HG03460 (cell line): ENCODE data around the gene WFIKKN2.

Source experiments
- ATAC-seq: cut with Tn5 transposase; IDR thresholded peaks from one replicate; pipeline ENCODE4 v1.9.1; 2021; ENCODE audit not compliant: unreplicated experiment

The WFIKKN2 gene

GRCh38 chr17:50807675-50808074 lies 27.7 kb upstream of the WFIKKN2 start:
- no peak for ATAC-seq

DNA sequence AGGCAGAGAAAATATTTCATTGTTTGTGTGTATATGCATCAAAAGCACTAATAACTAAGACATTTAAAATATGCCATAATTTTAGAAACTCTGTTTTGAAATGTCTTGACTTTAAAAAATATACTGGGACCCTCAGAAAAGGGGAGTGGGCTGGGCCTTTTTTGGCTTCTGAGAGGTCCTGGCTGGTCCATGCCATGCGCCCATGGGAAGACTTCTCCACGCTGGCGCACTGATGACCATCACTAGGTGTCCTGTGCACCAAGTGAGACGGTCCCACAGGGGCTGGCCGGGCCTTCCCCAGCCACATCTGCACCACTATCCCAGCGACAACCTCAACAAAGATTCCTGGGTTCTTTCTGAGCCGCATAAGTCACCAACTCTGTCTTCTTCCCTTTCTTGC lies 27.0 kb upstream of the WFIKKN2 start:
- no peak for ATAC-seq

GRCh38 chr17:50808888-50809287 lies 26.5 kb upstream of the WFIKKN2 start:
- ATAC-seq = no peak

DNA sequence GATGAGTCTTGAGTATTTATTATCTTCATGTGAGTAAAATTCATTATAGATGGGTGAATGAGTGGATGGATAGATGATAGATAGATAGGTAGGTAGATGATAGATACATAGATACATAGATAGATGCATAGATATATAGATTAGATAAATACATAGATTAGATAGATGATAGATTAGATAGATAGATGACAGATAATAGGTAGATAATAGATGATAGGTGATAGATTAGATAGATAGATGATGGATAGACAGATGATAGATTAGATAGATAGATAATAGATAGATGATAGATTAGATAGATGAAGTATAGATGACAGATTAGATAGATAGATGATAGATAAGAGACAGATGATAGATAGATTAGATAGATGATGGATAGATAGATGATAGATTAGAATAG lies 21.8 kb upstream of the WFIKKN2 start:
- ATAC-seq = no peak

- ATAC-seq = no peak
Measured at GRCh38 chr17:50815400-50815799, 20.0 kb upstream of the WFIKKN2 start.

- ATAC-seq = no peak
Measured at GRCh38 chr17:50816271-50816670, 19.1 kb upstream of the WFIKKN2 start.

DNA sequence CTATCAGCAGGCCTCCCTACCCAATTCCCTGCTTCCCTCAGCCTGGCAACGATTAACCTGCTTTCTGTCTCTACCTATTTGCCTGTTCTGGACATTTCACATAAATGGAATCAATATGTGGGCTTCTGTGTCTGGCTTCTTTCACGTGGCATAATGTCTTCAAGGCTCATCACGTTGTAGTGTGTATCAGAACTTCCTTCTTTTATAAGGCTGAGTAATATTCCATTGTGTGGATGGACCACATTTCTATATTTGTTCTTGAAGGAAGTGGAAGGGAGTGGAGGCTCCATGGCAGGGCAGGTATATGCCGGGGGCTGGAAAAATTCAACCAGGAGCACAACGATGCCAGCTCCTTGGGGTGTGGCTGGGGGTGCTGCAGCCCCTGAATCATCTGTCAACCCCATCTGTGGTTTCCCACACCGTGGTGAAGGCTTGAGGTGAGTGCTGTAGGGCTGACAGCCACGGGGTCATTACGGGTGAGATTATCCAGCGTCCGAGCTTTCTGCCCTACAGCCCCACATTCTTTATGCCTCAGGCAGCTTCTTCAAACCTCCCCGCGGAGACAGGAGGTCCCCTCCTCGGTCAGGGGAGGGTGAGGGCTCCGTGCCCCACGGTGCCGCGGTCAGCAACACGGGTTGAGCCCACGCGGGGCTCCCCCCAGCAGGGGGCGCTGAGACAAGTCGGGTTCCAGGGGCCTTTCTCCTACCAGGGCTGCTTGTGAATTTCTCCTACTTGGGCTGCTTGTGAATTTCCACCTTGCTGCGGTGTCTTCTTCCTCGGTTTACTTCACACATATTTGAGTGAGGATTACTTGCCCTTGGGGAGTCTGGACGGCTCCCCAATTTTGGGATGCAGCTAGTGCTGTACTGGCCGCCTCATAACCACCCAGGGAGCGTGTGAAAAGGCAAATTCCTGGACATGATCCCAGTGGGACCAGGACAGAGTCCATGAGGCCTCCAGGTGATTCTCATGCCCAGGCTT lies 18.3 kb upstream of the WFIKKN2 start:
- ATAC-seq = no peak

DNA sequence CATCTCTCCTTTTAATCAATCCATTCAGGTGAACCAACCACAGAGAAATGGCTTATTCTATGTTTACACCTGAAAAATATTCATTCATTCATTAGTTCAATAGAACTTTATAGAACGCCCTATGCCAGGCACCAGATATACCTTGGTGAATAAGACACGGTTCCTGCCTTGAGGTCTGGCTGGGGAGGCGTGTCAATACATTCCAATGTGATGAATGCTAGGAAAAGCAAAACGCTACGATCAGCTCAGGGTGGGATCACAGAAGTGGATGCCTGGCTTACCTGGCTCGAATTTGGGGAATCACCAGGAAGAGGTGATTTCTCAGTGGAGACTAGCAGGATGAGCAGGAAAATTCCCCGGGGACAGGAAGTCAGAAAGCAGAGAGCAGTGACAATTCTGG lies 17.5 kb upstream of the WFIKKN2 start:
- no peak for ATAC-seq

DNA sequence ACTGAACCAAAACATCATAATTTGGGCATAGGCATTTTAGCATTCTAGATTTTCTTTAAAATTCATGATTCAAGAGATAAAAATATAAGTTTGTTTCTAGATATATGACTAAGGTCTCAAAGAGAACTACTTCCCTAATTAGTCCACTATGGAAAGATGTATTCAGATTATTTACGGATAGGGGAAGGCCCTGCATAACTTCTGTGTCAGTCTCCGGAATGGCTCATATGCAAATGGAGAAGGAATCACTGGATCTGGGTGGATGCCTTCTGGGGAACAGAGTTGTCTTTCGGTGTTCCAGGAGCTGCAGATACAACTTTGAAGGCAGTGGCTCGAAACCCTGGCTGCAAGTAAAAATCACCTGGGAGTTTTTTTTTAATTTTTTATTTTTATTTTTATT lies 17.1 kb upstream of the WFIKKN2 start:
- no peak for ATAC-seq

DNA sequence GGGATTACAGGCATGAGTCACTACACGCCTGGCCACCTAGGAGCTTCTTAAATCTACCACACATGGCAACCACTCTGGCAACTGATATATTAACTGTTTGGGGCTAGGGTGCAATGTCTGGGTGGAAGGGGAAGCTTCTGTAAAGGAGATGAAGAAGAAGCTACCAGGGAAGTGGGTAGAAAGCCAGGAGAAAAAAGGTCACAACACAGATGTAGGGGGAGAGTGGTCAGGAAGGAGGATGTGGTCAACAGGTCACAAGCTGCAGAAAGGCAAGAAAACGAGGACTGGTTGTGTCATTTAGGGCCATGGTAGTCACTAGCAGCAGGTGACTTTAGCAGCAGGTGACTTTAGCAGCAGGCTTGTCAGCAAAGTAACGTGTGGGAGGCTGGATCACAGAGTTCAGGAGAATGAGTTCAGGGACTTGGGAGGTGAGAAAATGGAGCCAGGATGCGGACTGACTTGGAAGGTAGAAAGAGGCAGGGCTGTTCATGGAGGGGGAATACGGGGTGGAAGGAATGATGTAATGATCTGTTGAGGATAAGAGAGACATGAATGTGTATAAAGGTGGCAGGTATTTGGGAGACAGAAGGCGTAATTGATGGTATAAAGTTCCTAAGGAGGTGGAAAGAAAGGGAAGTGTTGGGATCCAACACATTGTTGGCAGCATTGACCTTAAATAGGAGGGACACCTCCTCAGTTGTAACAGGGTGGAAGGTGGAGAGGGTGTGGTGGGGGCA lies 16.3 kb upstream of the WFIKKN2 start:
- ATAC-seq = no peak

DNA sequence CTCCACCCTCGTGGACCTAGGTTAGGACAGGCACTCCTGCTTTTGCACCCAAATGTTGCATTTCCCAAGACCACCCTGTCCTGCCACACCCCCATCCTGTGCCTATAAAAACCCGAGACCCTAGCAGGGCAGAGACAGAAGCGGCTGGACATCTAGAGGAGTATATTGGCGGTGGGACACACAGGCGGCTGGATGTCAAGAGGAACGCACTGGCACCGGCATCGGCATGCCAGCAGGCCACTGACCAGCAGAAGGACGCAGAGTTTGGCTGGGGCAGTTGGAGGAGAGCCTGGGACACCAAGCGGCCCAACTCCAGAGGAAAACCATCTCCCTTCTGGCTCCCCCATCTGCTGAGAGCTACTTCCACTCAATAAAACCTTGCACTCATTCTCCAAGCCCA lies 14.7 kb upstream of the WFIKKN2 start:
- no peak for ATAC-seq

- ATAC-seq = no peak
Measured at GRCh38 chr17:50822550-50822949, 12.8 kb upstream of the WFIKKN2 start.

- ATAC-seq = no peak
Measured at GRCh38 chr17:50824429-50824828, 11.0 kb upstream of the WFIKKN2 start.

DNA sequence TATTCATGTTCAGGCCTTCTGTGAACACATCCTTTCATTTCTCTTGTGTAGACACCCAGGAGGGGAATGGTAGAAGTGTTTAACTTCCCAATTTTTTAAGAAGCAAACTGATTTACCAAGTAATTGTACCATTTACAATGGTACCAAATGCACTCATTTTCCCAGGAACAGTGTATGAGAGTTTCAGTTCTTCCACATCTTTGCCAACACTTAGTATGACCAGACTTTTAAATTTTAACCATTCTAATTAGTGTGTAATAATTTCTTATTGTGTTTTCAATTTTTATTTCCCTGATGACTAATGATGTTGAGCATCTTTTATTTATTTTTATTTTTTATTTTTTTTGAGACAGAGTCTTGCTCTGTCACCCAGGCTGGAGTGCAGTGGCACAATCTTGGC lies 10.2 kb upstream of the WFIKKN2 start:
- no peak for ATAC-seq

GRCh38 chr17:50828508-50829170 lies 6.7 kb upstream of the WFIKKN2 start:
- ATAC-seq = no peak

GRCh38 chr17:50829332-50829731 lies 6.1 kb upstream of the WFIKKN2 start:
- ATAC-seq = no peak

GRCh38 chr17:50830352-50830751 lies 5.0 kb upstream of the WFIKKN2 start:
- ATAC-seq = no peak

DNA sequence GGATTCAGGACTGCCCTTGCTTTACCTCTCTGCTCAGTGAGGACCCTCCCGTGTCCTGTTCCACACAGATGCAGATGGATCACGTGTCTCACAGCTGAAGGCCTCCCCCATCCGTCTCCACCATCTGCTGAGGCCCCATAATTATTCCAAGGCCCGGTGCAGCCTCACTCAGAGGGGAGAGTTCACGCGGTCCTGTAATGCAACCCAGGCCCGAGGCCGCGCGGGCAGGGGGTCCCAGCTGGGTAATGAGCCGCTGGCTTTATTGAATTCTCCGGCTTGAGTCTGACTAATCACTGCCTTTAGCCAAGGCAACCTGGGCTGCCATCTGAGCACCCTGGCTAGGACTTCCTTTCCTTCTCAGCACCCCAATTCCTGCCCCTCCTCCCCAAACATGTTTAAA lies 4.4 kb upstream of the WFIKKN2 start:
- no peak for ATAC-seq

GRCh38 chr17:50831471-50831928 lies 3.9 kb upstream of the WFIKKN2 start:
- ATAC-seq = no peak

- no peak for ATAC-seq
Measured at GRCh38 chr17:50832267-50832863, 3.0 kb upstream of the WFIKKN2 start.

DNA sequence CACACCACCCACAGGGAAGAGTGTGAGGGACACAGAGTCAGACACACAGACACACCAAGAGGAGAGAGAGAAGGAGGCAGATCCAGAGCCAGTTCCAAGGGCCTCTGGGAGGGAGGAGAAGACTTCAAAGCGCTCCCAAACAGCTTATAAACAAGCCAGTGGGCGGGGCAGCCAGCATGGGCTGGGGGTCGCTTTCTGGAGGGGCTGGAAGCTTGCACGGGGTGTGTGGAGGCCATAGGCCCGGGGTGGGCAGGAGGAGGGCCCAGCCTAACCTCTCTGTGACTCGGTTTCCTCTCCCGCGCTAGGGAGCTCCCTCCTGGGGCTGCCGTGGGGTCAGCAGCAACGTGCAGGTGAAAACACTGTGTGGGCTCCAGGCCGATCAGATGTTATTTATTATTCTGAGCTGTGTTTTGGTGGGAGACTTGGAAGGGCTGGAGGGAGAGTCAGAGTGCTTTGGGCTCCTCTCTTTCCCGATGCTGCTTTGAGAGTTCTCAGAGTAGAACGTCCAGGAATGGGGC lies 2.5 kb upstream of the WFIKKN2 start:
- no peak for ATAC-seq
